Body of pancreas (tissue), 4 donors: ENCODE data around the gene RSPH1. TPM values are rescaled to one million over a fixed set of nuclear protein-coding genes. Genes with fewer than 3 reads are reported as not detected.

Experiments
- ATAC-seq: fragments of 150-250 bp; one replicate; pipeline ENCODE4 v1.9.1; 2016
- DNase-seq, 4 donors: peaks; one replicate each; pipeline ENCODE4 v3.0.0-alpha.2; 2019
- H3K27ac ChIP-seq, 4 donors: fragments of 200-600 bp; sonication (generic); 1 replicate in 3 of 4; 2 replicates in 1 of 4; pipeline versions ENCODE4 v1.5.1 to v1.6.1; 2016 to 2019; ENCODE audit warnings: mild to moderate bottlenecking in 1 of 4, mixed read lengths in 1 of 4, moderate library complexity in 1 of 4
- H3K27me3 ChIP-seq, 2 donors: fragments of 200-600 bp; sonication (generic); one replicate each; pipeline ENCODE4 v1.6.0; 2016; ENCODE audit warnings: mild to moderate bottlenecking in 1 of 2
- H3K36me3 ChIP-seq, 2 donors: fragments of 200-600 bp; sonication (generic); replicated peaks in 1 of 2; 2 replicates each; pipeline ENCODE4 v1.5.1; 2016; ENCODE audit warnings: low read depth in 2 of 2; ENCODE audit not compliant: insufficient read depth in 1 of 2
- H3K4me1 ChIP-seq: fragments of 200-600 bp; sonication (generic); one replicate; pipeline ENCODE4 v1.6.0; 2016
- H3K4me3 ChIP-seq, 2 donors: fragments of 200-600 bp; sonication (generic); 1 replicate in 1 of 2; 2 replicates in 1 of 2; pipeline ENCODE4 v1.5.1; 2016 to 2019
- H3K9me3 ChIP-seq, 3 donors: fragments of 200-600 bp; sonication (generic); 1 replicate in 2 of 3; 2 replicates in 1 of 3; pipeline ENCODE4 v1.5.1; 2016
- POLR2A ChIP-seq, 3 donors: fragments of 450-650 bp; IDR thresholded peaks; one replicate each; pipeline ENCODE4 v1.6.1; 2016; ENCODE audit warnings: antibody characterized with exemption in 3 of 3, mild to moderate bottlenecking in 2 of 3
- WGBS, 2 donors: methylation state at CpG; one replicate each; pipeline ENCODE4 v1.1.5; 2017; 5-methylcytosine and 5-hydroxymethylcytosine counted together
- intact Hi-C: fragments of 100-400 bp; cut with DNase I; formaldehyde crosslinking; loops from one replicate; pipeline ENCODE4 v1.15.1; 2023
- total RNA-seq, 2 donors: library from RNA; depleted of rRNA; stranded (reverse); fragments of >200 nt; gene quantifications; one replicate each; pipeline ENCODE4 v1.1.0, GENCODE V29; 2016
- TF ChIP-seq, protein P1 (sequence below), 7 experiments: fragments of 450-650 bp in 4 of 7; fragments of 200-600 bp in 3 of 7; sonication (generic) in 3 of 7; IDR thresholded peaks; one replicate each; pipeline ENCODE4 v1.5.1; 2016 to 2019; ENCODE audit warnings: antibody characterized with exemption in 7 of 7

The RSPH1 gene
- total RNA-seq, 2 donors from 2014 or later: 1.6 to 2.3 TPM

DNA sequence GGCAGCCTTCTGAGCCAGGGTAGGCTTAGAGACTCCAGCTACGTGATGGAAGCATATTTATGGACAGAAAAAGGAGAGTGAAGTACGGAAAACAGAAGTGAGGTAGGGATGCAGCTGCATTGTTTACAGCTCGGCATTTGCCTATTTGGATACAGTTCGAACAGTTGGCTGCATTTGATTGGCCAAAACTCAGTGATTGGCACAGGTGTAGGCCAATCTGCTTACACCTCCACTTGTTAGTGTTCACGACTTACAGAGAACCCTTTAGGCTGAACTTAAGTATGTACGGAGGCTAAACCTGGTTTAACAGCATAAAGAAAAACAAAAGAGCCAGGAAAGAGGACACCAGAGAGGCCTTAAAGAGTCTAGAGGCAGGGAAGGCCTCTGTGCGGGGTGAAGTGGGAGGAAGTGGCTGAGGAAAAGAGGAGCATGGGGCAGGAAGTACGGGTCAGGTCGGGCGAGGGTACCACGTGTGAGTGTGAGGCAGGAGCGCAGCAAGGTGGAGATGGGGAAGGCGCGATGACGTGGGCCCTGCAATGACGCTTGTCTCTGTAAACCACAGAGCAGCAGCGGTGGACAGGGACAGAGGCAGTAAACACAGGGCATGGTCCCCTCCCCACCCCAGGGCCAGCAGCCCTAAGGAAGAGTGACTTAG lies 32.0 kb downstream of the RSPH1 start:
- TF ChIP-seq POLR2A (IDR thresholded peaks at IDR 0.05): no peak
- TF ChIP-seq, protein P1, sequence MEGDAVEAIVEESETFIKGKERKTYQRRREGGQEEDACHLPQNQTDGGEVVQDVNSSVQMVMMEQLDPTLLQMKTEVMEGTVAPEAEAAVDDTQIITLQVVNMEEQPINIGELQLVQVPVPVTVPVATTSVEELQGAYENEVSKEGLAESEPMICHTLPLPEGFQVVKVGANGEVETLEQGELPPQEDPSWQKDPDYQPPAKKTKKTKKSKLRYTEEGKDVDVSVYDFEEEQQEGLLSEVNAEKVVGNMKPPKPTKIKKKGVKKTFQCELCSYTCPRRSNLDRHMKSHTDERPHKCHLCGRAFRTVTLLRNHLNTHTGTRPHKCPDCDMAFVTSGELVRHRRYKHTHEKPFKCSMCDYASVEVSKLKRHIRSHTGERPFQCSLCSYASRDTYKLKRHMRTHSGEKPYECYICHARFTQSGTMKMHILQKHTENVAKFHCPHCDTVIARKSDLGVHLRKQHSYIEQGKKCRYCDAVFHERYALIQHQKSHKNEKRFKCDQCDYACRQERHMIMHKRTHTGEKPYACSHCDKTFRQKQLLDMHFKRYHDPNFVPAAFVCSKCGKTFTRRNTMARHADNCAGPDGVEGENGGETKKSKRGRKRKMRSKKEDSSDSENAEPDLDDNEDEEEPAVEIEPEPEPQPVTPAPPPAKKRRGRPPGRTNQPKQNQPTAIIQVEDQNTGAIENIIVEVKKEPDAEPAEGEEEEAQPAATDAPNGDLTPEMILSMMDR (IDR thresholded peaks at IDR 0.05): no peak
- DNase-seq (peak in 3 of 4 donors; percentile 41 to 55 (median 49)), ATAC-seq (no peak)
- 80% methylated on average over 17 of the region's 17 CpGs for WGBS, 2 donors
- intact Hi-C loops: no loop called here
- Histone ChIP-seq H3K9me3 (no peaks in the 10 kb centered on the region), H3K27me3 (no peaks in the 10 kb centered on the region), H3K4me3 (no peak overlapping the region), H3K4me1 (peaks cover 78% of the 10 kb centered on the region), H3K36me3 (no peaks in the 10 kb centered on the region), H3K27ac (peak overlapping the region in 2 of 4 donors; percentile 1 to 82)

DNA sequence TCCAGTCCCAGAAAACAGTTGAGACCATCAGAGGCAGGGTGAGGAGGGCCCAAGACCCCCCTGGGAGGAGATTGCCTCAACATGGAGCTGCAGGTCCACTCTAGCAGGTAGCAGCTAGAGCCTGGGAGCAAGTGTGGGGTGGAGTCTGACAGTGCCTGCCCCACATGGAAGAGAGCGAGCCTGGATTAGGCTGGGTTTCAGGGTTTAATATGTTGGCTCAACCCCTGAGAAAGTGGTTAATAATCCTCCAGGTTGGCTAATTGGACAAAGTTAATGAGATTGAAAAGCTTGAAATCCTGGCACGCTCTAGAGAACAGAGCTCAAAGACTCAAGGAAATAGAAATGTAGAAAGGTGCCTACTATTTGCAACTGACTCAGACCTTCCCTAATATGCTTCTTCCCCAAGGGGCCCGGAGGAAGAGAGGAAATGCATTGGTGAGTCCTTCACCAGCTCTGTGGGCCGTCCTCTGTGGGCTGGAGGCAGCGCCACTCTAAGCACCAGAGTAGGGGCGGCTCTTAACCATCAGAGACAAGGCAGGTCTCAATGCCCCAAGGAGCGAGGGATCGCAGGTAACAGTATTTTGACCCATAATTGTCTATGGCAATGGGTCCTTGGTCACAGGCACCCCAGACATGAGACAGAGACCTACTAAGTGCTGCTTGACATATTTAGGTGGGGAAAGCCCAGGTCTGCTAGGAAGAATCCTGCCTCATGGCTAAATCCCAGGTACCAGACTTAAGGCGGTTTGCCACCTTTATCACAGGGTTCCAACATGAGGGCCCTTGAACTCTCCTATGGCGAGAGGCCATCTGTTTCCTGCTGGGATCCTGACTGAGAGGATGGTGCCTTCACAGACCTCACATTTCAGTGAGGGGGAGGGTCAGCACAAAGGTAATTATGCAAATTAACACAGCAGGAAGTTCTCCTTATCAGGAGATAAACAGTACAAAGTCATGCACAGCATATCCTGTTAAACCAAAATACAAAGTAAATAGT lies 33.8 kb downstream of the RSPH1 start:
- Histone ChIP-seq H3K36me3 (no peaks in the 10 kb centered on the region), H3K4me1 (peaks cover 75% of the 10 kb centered on the region), H3K9me3 (no peaks in the 10 kb centered on the region), H3K27me3 (no peaks in the 10 kb centered on the region), H3K4me3 (no peak overlapping the region), H3K27ac (peak overlapping the region; percentile 58 to 82 (median 76))
- 35 to 47% methylated on average over 8 to 10 of the region's 10 CpGs for WGBS, 2 donors
- intact Hi-C loops: no loop called here
- TF ChIP-seq POLR2A (IDR thresholded peaks at IDR 0.05): peak in 2 of 3 donors; percentile 22 to 46
- TF ChIP-seq, protein P1 (IDR thresholded peaks at IDR 0.05): no peak
- ATAC-seq: peak; percentile 76
- DNase-seq: peak; percentile 48 to 75 (median 58)

GRCh38 chr21:42461185-42461520 lies 34.9 kb downstream of the RSPH1 start:
- Histone ChIP-seq H3K9me3 (no peaks in the 10 kb centered on the region), H3K36me3 (no peaks in the 10 kb centered on the region), H3K4me3 (no peak overlapping the region), H3K27me3 (no peaks in the 10 kb centered on the region), H3K4me1 (peaks cover 69% of the 10 kb centered on the region), H3K27ac (peak overlapping the region in 3 of 4 donors; percentile 75 to 82 (median 78))
- DNase-seq (peak in 1 of 4 donors; percentile 5), ATAC-seq (no peak)
- TF ChIP-seq, protein P1 (IDR thresholded peaks at IDR 0.05): no peak
- TF ChIP-seq POLR2A (IDR thresholded peaks at IDR 0.05): no peak
- intact Hi-C loops: no loop called here
- WGBS, 2 donors: 71 to 73% methylated on average over 5 of the region's 5 CpGs

DNA sequence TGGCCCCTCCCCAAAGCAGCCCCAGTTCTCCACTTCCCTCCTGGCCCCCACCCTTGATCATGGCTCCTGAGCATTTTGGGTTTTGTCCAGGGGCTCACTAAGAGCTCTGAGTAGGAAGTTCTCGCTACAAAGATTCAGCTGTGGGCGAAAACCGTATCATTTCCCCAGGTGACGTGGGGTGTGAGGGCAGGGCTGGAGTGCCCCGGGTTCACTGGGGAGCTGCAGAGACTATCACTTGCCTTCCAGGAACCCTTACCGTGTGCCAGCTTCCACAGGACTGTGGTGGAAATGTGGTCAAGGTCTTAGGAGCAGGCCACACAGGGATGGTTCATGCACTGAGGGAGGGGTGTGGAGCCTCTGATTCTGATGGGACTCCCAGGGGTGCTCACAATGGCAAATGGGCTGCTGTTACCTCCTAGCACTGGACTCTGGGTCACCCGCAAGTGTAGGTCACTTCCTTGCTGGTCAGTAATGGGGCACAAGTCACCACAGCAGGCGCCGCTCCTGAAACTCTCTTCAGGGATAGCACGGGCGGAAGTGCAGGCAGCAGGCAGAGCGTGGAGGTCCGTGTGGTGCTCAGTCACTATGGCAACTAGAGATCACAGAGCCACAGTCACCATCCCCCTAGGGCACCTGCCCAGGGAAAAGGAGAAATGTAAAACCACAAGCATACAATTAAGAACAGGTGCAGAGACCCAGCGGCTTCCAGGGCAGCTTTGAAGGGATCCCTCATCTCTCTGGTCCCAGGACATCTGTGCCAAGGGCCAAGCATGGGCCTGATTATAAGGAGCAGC lies 35.4 kb downstream of the RSPH1 start:
- no peak for TF ChIP-seq POLR2A (IDR thresholded peaks at IDR 0.05)
- TF ChIP-seq, protein P1 (IDR thresholded peaks at IDR 0.05): no peak
- Histone ChIP-seq H3K4me3 (no peak overlapping the region), H3K36me3 (no peaks in the 10 kb centered on the region), H3K9me3 (no peaks in the 10 kb centered on the region), H3K4me1 (peaks cover 64% of the 10 kb centered on the region), H3K27me3 (no peaks in the 10 kb centered on the region), H3K27ac (peak overlapping the region in 2 of 4 donors; percentile 78 to 82)
- intact Hi-C loops: no loop called here
- WGBS, 2 donors: 65 to 66% methylated on average over 8 to 14 of the region's 14 CpGs
- ATAC-seq (no peak), DNase-seq (peak; percentile 9 to 37 (median 34))
